Endothelial cell of umbilical vein (primary cell): Measurements from ENCODE around the gene CAMK2D.

Experiments
- EZH2 ChIP-seq: IDR thresholded peaks from 2 replicates; pipeline ENCODE4 v1.6.1; 2012; ENCODE audit warnings: borderline replicate concordance, low read depth, mild to moderate bottlenecking, moderate library complexity, low read length, inconsistent platforms; ENCODE audit not compliant: severe bottlenecking
- JUN ChIP-seq: IDR thresholded peaks from 2 replicates; pipeline ENCODE4 v1.6.1; 2011; ENCODE audit warnings: borderline replicate concordance, low read depth; ENCODE audit not compliant: insufficient read length, insufficient read depth
- POLR2A ChIP-seq: IDR thresholded peaks from 2 replicates; pipeline ENCODE4 v1.6.1; 2012; ENCODE audit warnings: low read depth, mild to moderate bottlenecking, control low read depth, low read length
- TF ChIP-seq, protein P1 (sequence below), 2 donors: IDR thresholded peaks; 1 replicate in 1 of 2; 2 replicates in 1 of 2; pipeline ENCODE4 v1.5.1; 2011; ENCODE audit warnings: low read length in 2 of 2, mild to moderate bottlenecking in 2 of 2, moderate library complexity in 2 of 2, control low read depth in 1 of 2, inconsistent platforms in 1 of 2, low read depth in 1 of 2; ENCODE audit not compliant: insufficient read depth in 1 of 2; ENCODE audit errors: extremely low read depth in 1 of 2
- TF ChIP-seq, protein P2 (sequence below): IDR thresholded peaks from 2 replicates; pipeline ENCODE4 v1.6.1; 2011; ENCODE audit not compliant: insufficient read depth, insufficient read length

DNA sequence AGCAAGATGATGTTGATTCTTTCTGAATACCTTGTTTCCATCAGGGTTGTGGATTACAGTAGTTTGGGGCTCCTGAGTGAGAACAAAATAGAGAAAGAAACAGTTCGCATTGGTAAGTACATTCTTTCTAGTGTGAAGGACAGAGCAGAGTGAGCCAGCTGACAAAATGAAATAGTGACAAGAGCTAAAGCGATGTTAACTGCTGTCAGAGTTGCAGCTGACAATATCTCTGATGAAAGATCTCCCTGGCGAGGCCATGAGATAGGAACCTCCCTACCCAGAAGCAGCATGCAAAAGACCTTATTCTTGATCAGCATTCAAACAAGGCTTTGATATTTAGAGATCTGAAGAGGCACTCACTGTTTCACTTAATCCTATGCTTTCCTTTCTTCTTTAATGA, 258.6 kb downstream of the CAMK2D start:
- TF ChIP-seq POLR2A (no peak), JUN (no peak), EZH2 (no peak)
- TF ChIP-seq, protein P1, sequence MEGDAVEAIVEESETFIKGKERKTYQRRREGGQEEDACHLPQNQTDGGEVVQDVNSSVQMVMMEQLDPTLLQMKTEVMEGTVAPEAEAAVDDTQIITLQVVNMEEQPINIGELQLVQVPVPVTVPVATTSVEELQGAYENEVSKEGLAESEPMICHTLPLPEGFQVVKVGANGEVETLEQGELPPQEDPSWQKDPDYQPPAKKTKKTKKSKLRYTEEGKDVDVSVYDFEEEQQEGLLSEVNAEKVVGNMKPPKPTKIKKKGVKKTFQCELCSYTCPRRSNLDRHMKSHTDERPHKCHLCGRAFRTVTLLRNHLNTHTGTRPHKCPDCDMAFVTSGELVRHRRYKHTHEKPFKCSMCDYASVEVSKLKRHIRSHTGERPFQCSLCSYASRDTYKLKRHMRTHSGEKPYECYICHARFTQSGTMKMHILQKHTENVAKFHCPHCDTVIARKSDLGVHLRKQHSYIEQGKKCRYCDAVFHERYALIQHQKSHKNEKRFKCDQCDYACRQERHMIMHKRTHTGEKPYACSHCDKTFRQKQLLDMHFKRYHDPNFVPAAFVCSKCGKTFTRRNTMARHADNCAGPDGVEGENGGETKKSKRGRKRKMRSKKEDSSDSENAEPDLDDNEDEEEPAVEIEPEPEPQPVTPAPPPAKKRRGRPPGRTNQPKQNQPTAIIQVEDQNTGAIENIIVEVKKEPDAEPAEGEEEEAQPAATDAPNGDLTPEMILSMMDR (IDR thresholded peaks at IDR 0.05; ENCODE audit: extremely low read depth in 1 of 2, insufficient read depth in 1 of 2, low read depth in 1 of 2, low read length in 2 of 2): no peak
- TF ChIP-seq, protein P2, sequence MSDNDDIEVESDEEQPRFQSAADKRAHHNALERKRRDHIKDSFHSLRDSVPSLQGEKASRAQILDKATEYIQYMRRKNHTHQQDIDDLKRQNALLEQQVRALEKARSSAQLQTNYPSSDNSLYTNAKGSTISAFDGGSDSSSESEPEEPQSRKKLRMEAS: no peak
